Activated CD8-positive, alpha-beta memory T cell treated with anti-CD3 and anti-CD28 coated beads, Interleukin-2, amount 50 U/mL, for 1 hour (primary cell): Measurements from ENCODE around the gene SPATA3.
A peak's percentile ranks its signal among the peaks of the same experiment; 100 is the strongest.

Experiments used
- DNase-seq: peaks from one replicate; pipeline ENCODE4 v3.0.0-alpha.2; 2020; ENCODE audit errors: extremely low read depth

SPATA3 gene

GRCh38 chr2:231049286-231050017 is 53.5 kb downstream of the SPATA3 start:
- DNase-seq: no peak

- DNase-seq: no peak
Observed at GRCh38 chr2:231050018-231050901, 54.3 kb downstream of the SPATA3 start.

DNA sequence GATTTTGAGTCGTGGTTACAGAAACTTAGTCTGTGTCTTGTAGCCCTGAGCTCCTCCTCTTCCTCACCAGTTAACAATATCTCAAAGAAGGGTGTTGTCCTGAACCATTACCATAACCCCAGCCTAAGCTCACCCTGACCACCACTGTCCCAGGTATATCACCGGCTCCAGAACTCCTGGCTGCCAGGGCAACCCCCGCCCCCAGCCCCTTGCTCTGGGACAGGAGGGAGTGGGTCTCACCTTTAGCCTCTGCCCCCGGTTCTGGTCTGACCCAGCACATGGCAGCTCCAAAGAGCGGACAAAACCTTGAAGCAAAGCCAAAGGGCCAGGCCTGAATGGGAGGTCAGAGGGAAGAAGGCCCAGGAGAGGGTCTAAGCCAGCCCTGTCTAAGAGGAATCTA is 55.2 kb downstream of the SPATA3 start:
- no peak for DNase-seq

- peak; percentile 40 for DNase-seq
Observed at GRCh38 chr2:231052494-231053451, 56.9 kb downstream of the SPATA3 start.

DNA sequence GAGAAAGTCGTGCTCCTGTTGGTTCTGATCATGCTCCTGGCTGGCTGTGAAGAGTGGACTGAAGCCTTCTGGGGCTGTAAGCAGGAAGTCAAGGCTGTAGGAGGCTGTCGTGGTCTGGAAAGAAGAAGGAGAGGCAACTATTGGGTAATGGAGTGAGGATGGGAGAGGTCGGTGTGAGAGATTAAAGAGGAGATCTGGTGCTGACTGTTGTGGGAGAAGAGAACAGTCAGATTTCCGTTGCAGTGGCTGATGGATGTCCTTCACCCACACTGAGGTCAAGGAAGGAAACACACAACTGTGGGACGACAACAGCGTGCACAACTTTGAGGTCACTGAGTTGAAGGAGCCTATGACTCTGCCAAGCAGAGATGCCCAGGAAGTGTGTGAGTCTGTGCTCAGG is 57.9 kb downstream of the SPATA3 start:
- no peak for DNase-seq

GRCh38 chr2:231056453-231057416 is 60.8 kb downstream of the SPATA3 start, which contains the start of gene PSMD1:
Gene PSMD1 (plus strand): TSS chr2:231056867. CDS start chr2:231057026, 159 bp downstream.
- peak; percentile 74 for DNase-seq

DNA sequence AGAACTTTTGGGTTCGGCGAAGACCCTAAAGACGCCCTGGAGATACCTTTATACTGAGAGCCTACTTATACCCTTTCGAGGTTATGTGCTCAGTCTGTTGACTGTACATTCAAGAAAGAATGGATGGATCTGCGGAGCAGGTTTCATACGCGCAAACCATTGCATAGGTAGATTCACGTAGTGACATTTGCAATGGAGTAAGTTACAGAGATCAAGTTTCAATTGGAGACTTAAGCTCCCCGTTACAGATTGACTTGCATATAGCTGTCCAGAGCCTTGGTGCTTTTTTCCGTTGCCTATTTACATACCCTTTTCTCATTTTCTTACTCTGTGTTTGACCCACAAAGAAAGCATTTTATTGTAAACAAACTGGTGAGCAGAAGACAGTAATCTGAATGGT is 61.7 kb downstream of the SPATA3 start:
- DNase-seq: no peak
